DND-41 (cell line): ENCODE data around the gene UBA7.
A peak's percentile ranks its signal among the peaks of the same experiment; 100 is the strongest.

Experiments
- ATAC-seq: fragments of 200-7000 bp; cut with Tn5 transposase; 3 replicates; pipeline ENCODE4 v1.9.1; 2021; ENCODE audit warnings: low read depth; ENCODE audit not compliant: insufficient read depth
- DNase-seq: peaks from one replicate; pipeline ENCODE4 v3.0.0-alpha.2; 2020
- H2AFZ ChIP-seq: 2 replicates; pipeline ENCODE4 v1.6.0; 2012; ENCODE audit warnings: low read depth, low read length
- H3K27ac ChIP-seq: 2 replicates; pipeline ENCODE4 v1.5.1; 2012; ENCODE audit warnings: low read length, inconsistent platforms
- H3K27me3 ChIP-seq: fragments of 200-600 bp; sonication (generic); 2 replicates; pipeline ENCODE4 v1.6.0; 2012; ENCODE audit warnings: low read length, mild to moderate bottlenecking, inconsistent platforms; ENCODE audit not compliant: insufficient read depth, poor library complexity
- H3K36me3 ChIP-seq: 2 replicates; pipeline ENCODE4 v1.5.1; 2012; ENCODE audit warnings: low read length, inconsistent platforms; ENCODE audit not compliant: insufficient read depth
- H3K4me1 ChIP-seq: 2 replicates; pipeline ENCODE4 v1.5.1; 2012; ENCODE audit warnings: mild to moderate bottlenecking, low read length; ENCODE audit not compliant: insufficient read depth
- H3K4me2 ChIP-seq: 2 replicates; pipeline ENCODE4 v1.6.0; 2012; ENCODE audit warnings: mild to moderate bottlenecking, moderate library complexity, low read length, inconsistent platforms; ENCODE audit not compliant: insufficient read depth
- H3K4me3 ChIP-seq, 2 experiments: fragments of 200-600 bp in 1 of 2; shearing (Covaris generic) in 1 of 2; 2 replicates each; pipeline ENCODE4 v1.5.1; 2012 to 2016; ENCODE audit warnings: inconsistent platforms in 2 of 2, low read length in 2 of 2, mild to moderate bottlenecking in 2 of 2, low read depth in 1 of 2, moderate library complexity in 1 of 2
- H3K79me2 ChIP-seq: 2 replicates; pipeline ENCODE4 v1.6.0; 2012; ENCODE audit warnings: low read length, inconsistent platforms; ENCODE audit not compliant: insufficient read depth
- H3K9ac ChIP-seq: 2 replicates; pipeline ENCODE4 v1.6.0; 2012; ENCODE audit warnings: low read depth, mild to moderate bottlenecking, inconsistent platforms, low read length, moderate library complexity
- H3K9me3 ChIP-seq: 2 replicates; pipeline ENCODE4 v1.5.1; 2012; ENCODE audit warnings: low read length, moderate library complexity, mild to moderate bottlenecking, inconsistent platforms; ENCODE audit not compliant: insufficient read depth, severe bottlenecking
- H4K20me1 ChIP-seq: 2 replicates; pipeline ENCODE4 v1.6.0; 2012; ENCODE audit warnings: low read length; ENCODE audit not compliant: insufficient read depth
- CTCF ChIP-seq: IDR thresholded peaks from 2 replicates; pipeline ENCODE4 v1.5.1; 2012; ENCODE audit warnings: borderline replicate concordance, low read length, moderate library complexity, mild to moderate bottlenecking; ENCODE audit not compliant: poor library complexity, severe bottlenecking; ENCODE audit errors: extremely low read depth
- EZH2 ChIP-seq: IDR thresholded peaks from 3 replicates; pipeline ENCODE4 v1.6.1; 2012; ENCODE audit warnings: borderline replicate concordance, low read depth, mild to moderate bottlenecking, moderate library complexity, low read length, inconsistent platforms; ENCODE audit not compliant: severe bottlenecking

The UBA7 gene

GRCh38 chr3:49775538-49775937, 38.2 kb downstream of the UBA7 start:
- Histone ChIP-seq H3K4me2 (no peak overlapping the region), H3K9ac (no peak overlapping the region), H2AFZ (no peak overlapping the region), H3K79me2 (peaks cover 95% of the 10 kb centered on the region), H3K36me3 (peaks cover 38% of the 10 kb centered on the region), H3K27ac (no peak overlapping the region), H4K20me1 (peaks cover 53% of the 10 kb centered on the region), H3K27me3 (no peaks in the 10 kb centered on the region), H3K4me1 (0 out of 2 replicates have a peak, but pooled peaks cover 3% of the 10 kb centered on the region), H3K4me3 (no peak overlapping the region), H3K9me3 (no peaks in the 10 kb centered on the region)
- TF ChIP-seq EZH2 (no peak), CTCF (no peak)
- DNase-seq (no peak), ATAC-seq (no peak)

- no peak overlapping the region for H3K4me2 ChIP-seq
- peaks cover 35% of the 10 kb centered on the region for H3K36me3 ChIP-seq
- H3K9ac ChIP-seq = no peak overlapping the region
- peaks cover 50% of the 10 kb centered on the region for H4K20me1 ChIP-seq
- no peak overlapping the region for H2AFZ ChIP-seq
- H3K79me2 ChIP-seq = peaks cover 95% of the 10 kb centered on the region
- ATAC-seq = no peak
- no peaks in the 10 kb centered on the region for H3K4me1 ChIP-seq
- no peaks in the 10 kb centered on the region for H3K27me3 ChIP-seq
- H3K9me3 ChIP-seq = no peaks in the 10 kb centered on the region
- H3K4me3 ChIP-seq = no peak overlapping the region
- TF ChIP-seq EZH2 (no peak), CTCF (no peak)
- no peak overlapping the region for H3K27ac ChIP-seq
- no peak for DNase-seq
Measured at GRCh38 chr3:49772703-49773102, 41.0 kb downstream of the UBA7 start.

GRCh38 chr3:49771340-49771938, 42.3 kb downstream of the UBA7 start:
- peaks cover 25% of the 10 kb centered on the region for H3K36me3 ChIP-seq
- H3K9ac ChIP-seq = no peak overlapping the region
- H3K27me3 ChIP-seq = no peaks in the 10 kb centered on the region
- H3K79me2 ChIP-seq = peaks cover 96% of the 10 kb centered on the region
- H3K4me2 ChIP-seq = no peak overlapping the region
- H3K27ac ChIP-seq = no peak overlapping the region
- no peak overlapping the region for H3K4me3 ChIP-seq
- H2AFZ ChIP-seq = no peak overlapping the region
- no peaks in the 10 kb centered on the region for H3K9me3 ChIP-seq
- H4K20me1 ChIP-seq = peaks cover 43% of the 10 kb centered on the region
- DNase-seq (peak; percentile 1), ATAC-seq (no peak)
- no peaks in the 10 kb centered on the region for H3K4me1 ChIP-seq
- no peak for TF ChIP-seq EZH2
- no peak for TF ChIP-seq CTCF
